HG02981 (cell line): ENCODE data around the gene GMPS.
"Not testable (repeated sequence)": the region's sequence is repeated elsewhere in the genome, so short reads cannot be mapped to it uniquely, and the experiment has no call there.

Source experiments
- ATAC-seq: cut with Tn5 transposase; IDR thresholded peaks from one replicate; pipeline ENCODE4 v1.9.1; 2021; ENCODE audit warnings: mild to moderate bottlenecking, moderate library complexity; ENCODE audit not compliant: unreplicated experiment

GMPS gene

GRCh38 chr3:155871746-155872158 is 1.3 kb downstream of the GMPS start:
- peak; percentile 4 for ATAC-seq

GRCh38 chr3:155872904-155873646 is 2.6 kb downstream of the GMPS start:
- ATAC-seq, result no peak

- ATAC-seq, result no peak
Observed at GRCh38 chr3:155876037-155876436, 5.6 kb downstream of the GMPS start.

GRCh38 chr3:155876503-155876902 is 6.1 kb downstream of the GMPS start:
- no peak for ATAC-seq

- no peak for ATAC-seq
Observed at GRCh38 chr3:155880286-155880685, 9.8 kb downstream of the GMPS start.

GRCh38 chr3:155884292-155884691 is 13.8 kb downstream of the GMPS start:
- no peak for ATAC-seq

- no peak for ATAC-seq
Observed at GRCh38 chr3:155885292-155885691, 14.8 kb downstream of the GMPS start.

GRCh38 chr3:155886348-155886747 is 15.9 kb downstream of the GMPS start:
- not testable (repeated sequence) for ATAC-seq

GRCh38 chr3:155886915-155887314 is 16.5 kb downstream of the GMPS start:
- ATAC-seq, result no peak

- no peak for ATAC-seq
Observed at GRCh38 chr3:155889212-155889611, 18.8 kb downstream of the GMPS start.

GRCh38 chr3:155889952-155890351 is 19.5 kb downstream of the GMPS start:
- ATAC-seq, result no peak

- ATAC-seq, result peak; percentile 58
Observed at GRCh38 chr3:155890671-155891190, 20.3 kb downstream of the GMPS start.

GRCh38 chr3:155891321-155891720 is 20.9 kb downstream of the GMPS start:
- ATAC-seq, result no peak

- ATAC-seq, result no peak
Observed at GRCh38 chr3:155895379-155895900, 25.0 kb downstream of the GMPS start.

GRCh38 chr3:155906900-155907299 is 36.5 kb downstream of the GMPS start:
- ATAC-seq, result no peak

- ATAC-seq, result no peak
Observed at GRCh38 chr3:155908086-155908485, 37.6 kb downstream of the GMPS start.

GRCh38 chr3:155908605-155909004 is 38.2 kb downstream of the GMPS start:
- no peak for ATAC-seq

- no peak for ATAC-seq
Observed at GRCh38 chr3:155912090-155912489, 41.6 kb downstream of the GMPS start.

GRCh38 chr3:155912579-155913190 is 42.2 kb downstream of the GMPS start:
- ATAC-seq, result no peak

GRCh38 chr3:155917781-155918180 is 47.3 kb downstream of the GMPS start:
- ATAC-seq, result no peak

GRCh38 chr3:155919728-155920127 is 49.3 kb downstream of the GMPS start:
- ATAC-seq, result no peak

GRCh38 chr3:155921486-155921885 is 51.0 kb downstream of the GMPS start:
- ATAC-seq, result no peak
